Measurements from ENCODE around the gene CENPQ.

DNA sequence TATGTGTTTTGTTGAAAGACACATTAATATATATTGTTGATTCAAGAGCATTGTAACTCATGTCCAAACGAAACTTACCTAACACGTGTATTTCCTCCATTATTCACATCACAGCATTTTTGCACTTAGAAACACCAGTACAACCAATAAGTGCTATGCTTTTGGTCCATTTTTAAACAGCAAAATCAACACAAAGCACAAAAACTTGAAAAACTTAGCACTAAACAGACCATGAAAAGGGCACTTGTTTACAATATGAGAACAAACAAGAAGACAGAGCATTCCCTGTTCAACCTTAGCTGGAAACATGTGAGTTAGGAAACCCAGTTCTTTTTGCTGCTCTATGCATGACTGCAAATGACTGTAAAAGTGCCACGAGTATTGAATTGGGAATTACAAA is 46.2 kb downstream of the CENPQ start:
- TF ChIP-seq EGR1 (IDR thresholded peaks at IDR 0.05; ENCODE audit: borderline replicate concordance, low read depth, low read length) (no peak), POLR2A (IDR thresholded peaks at IDR 0.05; ENCODE audit: control extremely low read depth in 1 of 2, low read depth in 2 of 2, low read length in 2 of 2) (no peak), USF2 (IDR thresholded peaks at IDR 0.05; ENCODE audit: low read length) (no peak), SP4 (IDR thresholded peaks at IDR 0.05; ENCODE audit: low read length) (no peak), RXRA (IDR thresholded peaks at IDR 0.05; ENCODE audit: insufficient read depth, low read depth, low read length) (no peak), POLR2AphosphoS5 (IDR thresholded peaks at IDR 0.05; ENCODE audit: low read depth, low read length) (no peak), RAD21 (IDR thresholded peaks at IDR 0.05 in 1 of 2, conservative IDR thresholded peaks at IDR 0.05 in 1 of 2; ENCODE audit: low read depth in 2 of 2, low read length in 2 of 2) (no peak)
- TF ChIP-seq, protein P1, sequence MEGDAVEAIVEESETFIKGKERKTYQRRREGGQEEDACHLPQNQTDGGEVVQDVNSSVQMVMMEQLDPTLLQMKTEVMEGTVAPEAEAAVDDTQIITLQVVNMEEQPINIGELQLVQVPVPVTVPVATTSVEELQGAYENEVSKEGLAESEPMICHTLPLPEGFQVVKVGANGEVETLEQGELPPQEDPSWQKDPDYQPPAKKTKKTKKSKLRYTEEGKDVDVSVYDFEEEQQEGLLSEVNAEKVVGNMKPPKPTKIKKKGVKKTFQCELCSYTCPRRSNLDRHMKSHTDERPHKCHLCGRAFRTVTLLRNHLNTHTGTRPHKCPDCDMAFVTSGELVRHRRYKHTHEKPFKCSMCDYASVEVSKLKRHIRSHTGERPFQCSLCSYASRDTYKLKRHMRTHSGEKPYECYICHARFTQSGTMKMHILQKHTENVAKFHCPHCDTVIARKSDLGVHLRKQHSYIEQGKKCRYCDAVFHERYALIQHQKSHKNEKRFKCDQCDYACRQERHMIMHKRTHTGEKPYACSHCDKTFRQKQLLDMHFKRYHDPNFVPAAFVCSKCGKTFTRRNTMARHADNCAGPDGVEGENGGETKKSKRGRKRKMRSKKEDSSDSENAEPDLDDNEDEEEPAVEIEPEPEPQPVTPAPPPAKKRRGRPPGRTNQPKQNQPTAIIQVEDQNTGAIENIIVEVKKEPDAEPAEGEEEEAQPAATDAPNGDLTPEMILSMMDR (IDR thresholded peaks at IDR 0.05; ENCODE audit: control extremely low read depth in 1 of 3, insufficient read depth in 1 of 3, low read depth in 1 of 3, low read length in 3 of 3): no peak

All from H1 (cell line).